B cell (primary cell): ENCODE measurements around the gene ARHGAP27.
"Not testable (repeated sequence)": the region's sequence is repeated elsewhere in the genome, so short reads cannot be mapped to it uniquely, and the experiment has no call there.

Experiments used
- EZH2 ChIP-seq: IDR thresholded peaks from 2 replicates; pipeline ENCODE4 v1.6.1; 2012; ENCODE audit warnings: borderline replicate concordance, low read depth, mild to moderate bottlenecking, moderate library complexity, low read length; ENCODE audit not compliant: insufficient read depth, poor library complexity, severe bottlenecking
- TF ChIP-seq, protein P1 (sequence below): fragments of 200-600 bp; IDR thresholded peaks from one replicate; pipeline ENCODE4 v1.8.0; 2022; ENCODE audit warnings: antibody characterized with exemption, mild to moderate bottlenecking

DNA sequence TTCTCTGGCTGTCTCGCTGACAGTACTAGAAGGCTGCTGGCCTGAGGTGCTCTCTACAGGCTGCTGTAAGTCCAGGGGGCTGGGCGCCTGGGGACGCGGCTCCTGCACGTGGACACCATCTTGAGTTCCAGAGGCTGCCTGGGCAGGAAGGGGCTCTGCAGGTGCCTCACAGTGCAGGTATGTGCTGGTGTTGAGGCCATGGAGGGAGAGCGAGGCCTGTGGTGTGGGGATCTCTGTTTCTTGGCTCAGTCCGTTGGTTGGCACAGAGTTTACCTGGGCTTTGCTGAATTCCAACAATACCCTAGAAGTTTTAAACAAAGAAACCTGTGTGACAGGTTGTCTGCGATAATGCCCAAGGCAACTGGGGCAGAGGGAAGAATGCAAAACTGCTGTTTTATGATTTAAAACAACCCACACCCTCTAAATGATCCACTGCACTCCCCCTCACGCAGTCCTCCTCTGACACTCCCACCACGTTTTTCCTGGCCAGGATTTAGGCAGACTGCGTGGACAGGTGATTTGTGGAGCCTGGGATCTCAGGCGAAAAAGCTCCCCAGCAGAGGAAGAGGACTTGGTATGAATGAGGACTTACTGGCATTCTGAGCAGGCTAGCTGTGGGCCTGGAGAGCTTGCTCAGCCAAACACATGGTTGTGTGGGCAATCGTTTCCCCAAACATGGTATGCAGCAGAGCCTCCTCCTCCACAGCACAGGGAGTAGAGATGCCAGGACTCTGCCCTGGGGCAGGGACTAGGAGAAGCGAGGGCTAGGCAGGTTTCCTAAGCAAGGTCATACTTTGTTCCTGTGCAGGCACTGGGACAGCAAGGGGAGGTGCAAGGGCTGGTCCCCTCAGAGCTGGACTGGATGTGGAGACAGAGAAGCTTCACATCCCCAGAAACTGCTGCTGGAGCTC, 35.9 kb upstream of the ARHGAP27 start:
- TF ChIP-seq, protein P1, sequence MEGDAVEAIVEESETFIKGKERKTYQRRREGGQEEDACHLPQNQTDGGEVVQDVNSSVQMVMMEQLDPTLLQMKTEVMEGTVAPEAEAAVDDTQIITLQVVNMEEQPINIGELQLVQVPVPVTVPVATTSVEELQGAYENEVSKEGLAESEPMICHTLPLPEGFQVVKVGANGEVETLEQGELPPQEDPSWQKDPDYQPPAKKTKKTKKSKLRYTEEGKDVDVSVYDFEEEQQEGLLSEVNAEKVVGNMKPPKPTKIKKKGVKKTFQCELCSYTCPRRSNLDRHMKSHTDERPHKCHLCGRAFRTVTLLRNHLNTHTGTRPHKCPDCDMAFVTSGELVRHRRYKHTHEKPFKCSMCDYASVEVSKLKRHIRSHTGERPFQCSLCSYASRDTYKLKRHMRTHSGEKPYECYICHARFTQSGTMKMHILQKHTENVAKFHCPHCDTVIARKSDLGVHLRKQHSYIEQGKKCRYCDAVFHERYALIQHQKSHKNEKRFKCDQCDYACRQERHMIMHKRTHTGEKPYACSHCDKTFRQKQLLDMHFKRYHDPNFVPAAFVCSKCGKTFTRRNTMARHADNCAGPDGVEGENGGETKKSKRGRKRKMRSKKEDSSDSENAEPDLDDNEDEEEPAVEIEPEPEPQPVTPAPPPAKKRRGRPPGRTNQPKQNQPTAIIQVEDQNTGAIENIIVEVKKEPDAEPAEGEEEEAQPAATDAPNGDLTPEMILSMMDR: not testable (repeated sequence)
- TF ChIP-seq EZH2: not testable (repeated sequence)
